ENCODE data around the gene RAB26.
A peak's percentile ranks its signal among the peaks of the same experiment; 100 is the strongest.

RAB26 gene

GRCh38 chr16:2142942-2143877, 5.2 kb upstream of the RAB26 start:
- no peak for DNase-seq (ENCODE audit: low read depth, low spot score)

DNA sequence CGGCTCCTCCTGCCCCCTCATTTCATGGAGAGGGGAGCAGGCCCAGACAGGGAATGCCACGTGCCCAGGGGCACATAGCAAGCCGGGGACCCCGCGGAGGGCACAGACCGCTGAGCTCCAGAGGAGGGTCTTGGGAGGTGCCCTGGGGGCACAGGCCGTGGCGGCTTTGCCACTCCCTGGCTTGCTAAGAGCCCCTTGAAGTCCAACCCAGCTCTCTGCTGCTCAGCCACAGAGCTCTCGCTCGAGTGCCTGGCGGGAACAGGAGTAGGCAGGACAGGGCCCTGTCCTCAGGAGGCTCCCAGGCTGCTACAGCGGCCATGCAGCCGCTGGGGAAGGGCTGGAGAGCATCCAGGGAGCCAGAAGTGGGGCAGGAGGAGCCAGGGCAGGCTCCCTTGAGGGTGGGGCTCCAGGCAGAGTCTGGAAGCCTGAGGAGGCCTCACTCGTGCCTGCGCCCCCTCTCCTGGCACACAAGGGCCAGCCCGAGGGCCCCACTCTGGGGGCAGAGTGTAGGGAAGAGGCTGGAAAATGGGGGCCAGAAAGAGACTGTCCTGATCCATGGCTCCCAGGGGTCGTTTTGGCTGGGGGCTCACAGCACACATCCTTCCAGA, 4.4 kb upstream of the RAB26 start:
- no peak for DNase-seq (ENCODE audit: low read depth, low spot score)

- DNase-seq (ENCODE audit: low read depth, low spot score): no peak
Observed at GRCh38 chr16:2145843-2146242, 2.6 kb upstream of the RAB26 start.

DNA sequence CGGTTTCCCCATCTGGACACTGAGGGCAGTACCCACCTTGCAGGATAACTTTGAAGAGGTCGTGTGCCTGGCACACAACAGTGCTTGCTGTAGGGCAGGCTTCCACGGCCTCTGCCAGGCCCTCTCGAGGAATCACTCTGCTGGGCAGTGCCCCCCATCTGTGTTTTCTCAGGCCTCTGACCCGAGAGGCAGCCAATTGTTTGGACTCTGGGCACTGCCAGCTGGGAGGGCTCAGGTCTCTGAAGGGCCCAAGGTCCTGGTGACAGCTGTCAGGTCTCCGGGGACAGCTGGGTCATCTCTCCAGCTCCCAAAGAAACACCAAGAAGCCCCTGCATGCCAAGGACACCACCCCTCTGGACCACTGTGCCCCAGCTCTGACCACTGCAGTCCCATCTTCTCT, 1.0 kb upstream of the RAB26 start:
- DNase-seq (ENCODE audit: low read depth, low spot score): no peak

GRCh38 chr16:2148714-2149629, 547 bp downstream of the RAB26 start:
- no peak for DNase-seq (ENCODE audit: low read depth, low spot score)

- DNase-seq (ENCODE audit: low read depth, low spot score): no peak
Observed at GRCh38 chr16:2149630-2150417, 1.4 kb downstream of the RAB26 start.

DNA sequence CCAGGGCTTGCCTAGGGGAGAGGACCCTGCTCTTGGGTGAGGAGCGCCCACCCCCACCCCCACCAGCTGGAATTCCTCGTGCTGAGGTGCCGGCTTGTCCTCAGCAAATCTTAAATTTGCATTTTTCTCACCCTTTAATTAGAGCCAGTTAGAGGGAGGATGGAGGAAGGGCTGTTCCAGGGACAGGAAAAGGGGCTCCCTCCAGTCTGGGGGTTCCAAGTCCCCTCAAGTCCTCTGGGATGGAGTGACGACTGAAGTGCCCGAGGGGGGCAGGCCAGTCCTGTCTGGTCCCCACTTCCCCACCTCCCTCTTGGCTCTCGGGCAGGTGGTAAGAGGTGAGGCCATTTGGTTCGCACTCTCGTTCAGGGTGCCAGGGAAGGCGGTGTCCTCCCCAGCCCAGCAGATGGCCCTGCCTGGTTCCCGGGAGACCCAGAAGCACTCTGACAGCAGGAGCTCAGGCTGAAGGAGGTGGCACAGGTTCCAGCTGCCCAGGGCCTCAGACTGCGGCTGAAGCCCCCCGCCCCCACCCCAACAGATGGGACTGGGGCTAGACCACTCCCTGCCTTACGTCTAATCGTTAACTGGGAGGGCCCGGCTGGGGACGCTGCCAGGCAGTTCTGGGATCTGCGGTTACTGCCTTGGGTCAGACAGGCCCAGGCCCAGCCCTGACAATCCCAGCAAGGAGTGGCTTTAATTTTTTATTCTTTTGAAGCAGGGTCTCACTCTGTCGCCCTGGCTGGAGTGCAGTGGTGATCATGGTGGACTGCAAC, 2.2 kb downstream of the RAB26 start:
- no peak for DNase-seq (ENCODE audit: low read depth, low spot score)

DNA sequence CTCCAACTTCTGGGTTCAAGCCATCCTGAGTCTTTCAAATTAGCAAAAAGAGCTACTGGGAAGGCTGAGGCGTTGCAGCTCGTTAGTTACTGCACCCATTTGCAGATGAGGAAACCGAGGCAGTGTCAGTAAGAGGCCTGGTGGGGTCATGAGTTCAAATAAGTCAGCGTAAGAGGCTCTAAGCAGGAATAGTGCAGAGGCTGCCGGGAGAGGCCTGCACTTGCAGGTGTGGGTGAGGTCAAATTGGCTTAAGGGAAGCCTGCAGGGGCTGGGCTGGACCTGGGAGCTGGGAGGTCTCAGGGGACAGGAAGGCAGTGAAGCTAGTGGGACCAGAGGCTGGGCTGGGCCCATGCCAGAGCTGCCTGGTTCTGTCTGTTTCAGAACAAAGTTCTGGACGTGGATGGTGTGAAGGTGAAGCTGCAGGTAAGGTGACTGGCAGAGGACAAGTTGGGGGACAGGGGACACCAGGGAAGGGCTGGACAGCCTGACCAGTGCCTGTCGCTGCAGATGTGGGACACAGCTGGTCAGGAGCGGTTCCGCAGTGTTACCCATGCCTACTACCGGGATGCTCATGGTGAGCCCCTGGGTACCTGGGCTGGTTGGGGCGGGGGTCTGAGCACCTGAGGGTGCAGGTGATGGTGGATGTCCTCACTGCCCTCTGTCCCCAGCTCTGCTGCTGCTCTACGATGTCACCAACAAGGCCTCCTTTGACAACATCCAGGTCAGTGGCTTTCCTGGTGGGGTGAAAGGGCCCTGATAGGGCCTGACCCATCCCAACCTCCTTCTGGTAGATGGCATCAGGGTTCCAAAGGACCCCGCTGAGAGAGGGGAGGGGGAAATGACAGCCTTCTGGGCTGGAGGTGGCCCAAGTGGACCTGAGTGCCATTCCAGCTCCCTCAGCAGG, 3.0 kb downstream of the RAB26 start:
- no peak for DNase-seq (ENCODE audit: low read depth, low spot score)

DNA sequence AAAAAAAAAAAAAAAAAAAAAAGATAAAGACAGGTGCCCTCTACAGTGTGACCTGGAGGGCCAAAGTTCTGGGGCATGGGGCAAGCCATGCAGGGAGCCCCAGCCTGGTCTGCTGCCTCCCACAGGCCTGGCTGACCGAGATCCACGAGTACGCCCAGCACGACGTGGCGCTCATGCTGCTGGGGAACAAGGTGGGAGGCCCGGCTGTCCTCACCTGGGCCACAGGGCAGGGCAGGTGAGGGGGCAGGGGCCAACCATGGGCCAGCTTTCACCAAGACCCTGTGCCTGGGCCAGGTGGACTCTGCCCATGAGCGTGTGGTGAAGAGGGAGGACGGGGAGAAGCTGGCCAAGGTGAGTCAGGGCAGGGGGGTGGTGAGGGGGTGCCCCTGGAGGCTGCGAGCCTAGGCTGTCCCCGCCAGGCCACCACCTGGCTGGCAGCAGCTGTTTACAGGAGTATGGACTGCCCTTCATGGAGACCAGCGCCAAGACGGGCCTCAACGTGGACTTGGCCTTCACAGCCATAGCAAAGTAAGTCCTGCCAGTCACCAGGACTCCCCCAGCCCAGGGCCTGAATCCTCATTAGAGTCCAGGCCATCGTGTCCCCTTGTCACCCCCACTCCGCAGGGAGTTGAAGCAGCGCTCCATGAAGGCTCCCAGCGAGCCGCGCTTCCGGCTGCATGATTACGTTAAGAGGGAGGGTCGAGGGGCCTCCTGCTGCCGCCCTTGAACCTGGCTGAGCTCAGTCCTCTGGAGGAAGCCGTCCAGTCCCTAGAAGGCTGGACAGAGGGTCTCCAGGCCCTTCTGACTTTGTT, 4.5 kb downstream of the RAB26 start:
- no peak for DNase-seq (ENCODE audit: low read depth, low spot score)

DNA sequence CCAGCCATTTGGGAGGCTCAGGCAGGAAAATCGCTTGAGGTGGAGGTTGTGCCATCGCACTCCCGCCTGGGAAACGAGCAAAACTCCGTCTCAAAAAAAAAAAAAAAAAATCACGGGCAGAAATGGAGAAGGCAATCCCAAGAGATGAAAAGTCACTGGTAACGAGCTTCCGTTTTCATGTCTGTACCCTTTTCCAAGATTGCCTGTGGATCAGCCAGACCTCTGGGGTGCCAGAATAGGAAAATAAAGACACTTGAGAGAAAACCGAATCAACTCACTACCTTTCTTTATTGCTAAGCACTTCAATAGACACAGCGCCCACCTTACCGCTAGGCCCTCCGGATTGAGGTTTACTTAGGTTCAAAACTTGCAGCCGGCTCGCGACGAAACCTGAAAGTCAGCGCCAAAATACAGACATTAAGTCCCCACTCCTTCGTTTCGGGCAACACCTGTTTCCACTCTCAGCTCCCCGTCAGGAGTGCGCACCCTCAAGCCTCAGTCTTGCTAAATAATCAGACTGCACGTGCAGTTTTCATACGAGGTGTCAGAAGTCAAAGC, 6.2 kb downstream of the RAB26 start:
- no peak for DNase-seq (ENCODE audit: low read depth, low spot score)

DNA sequence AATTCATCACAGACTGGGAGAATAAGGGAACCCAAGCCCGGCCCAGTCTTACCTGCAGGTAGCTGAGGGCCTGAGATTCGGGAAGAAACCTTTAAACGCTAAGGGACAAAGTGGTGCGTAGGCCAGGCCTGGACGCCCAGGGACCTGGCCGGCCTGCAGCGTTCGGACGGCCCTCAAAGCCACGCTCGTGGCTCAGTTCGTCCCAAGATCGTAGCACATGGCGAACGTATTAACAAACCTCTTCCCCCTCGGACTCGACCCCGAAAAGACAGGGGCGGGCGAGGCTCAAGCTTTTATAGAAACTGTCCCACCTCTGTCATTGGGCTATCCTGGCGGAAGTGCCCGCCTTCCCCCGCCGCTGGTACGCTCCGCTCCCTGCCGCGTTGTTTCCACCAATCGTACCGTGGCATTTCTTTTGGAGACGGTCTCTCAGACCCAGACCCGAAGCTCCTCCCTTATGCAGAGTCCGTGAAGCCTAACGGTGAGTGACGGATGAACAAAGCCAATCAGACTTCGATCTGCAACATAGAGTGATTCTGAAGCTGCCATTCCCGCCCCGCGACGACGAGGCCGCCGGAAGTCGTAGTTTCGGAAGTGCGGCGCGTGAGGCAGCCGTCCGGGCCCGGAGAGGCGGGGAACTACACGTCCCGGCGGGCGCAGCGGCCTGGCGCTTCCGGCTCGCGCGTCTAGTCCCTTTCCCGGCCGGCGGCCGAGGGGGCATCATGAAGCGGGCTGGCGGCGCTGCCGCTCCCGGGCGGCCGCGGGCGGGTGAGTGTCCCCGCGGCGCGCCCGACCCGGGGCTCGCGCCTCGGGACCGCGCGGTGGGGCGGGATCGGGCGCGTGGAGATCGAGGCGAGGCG, 6.9 kb downstream of the RAB26 start, which contains the start of gene TRAF7:
Gene TRAF7, plus strand, starts transcription at position 692 of the 860 bp plus-strand sequence. CDS start 8,139 bp downstream, outside the sequence.
- peak; percentile 95 for DNase-seq (ENCODE audit: low read depth, low spot score)

DNA sequence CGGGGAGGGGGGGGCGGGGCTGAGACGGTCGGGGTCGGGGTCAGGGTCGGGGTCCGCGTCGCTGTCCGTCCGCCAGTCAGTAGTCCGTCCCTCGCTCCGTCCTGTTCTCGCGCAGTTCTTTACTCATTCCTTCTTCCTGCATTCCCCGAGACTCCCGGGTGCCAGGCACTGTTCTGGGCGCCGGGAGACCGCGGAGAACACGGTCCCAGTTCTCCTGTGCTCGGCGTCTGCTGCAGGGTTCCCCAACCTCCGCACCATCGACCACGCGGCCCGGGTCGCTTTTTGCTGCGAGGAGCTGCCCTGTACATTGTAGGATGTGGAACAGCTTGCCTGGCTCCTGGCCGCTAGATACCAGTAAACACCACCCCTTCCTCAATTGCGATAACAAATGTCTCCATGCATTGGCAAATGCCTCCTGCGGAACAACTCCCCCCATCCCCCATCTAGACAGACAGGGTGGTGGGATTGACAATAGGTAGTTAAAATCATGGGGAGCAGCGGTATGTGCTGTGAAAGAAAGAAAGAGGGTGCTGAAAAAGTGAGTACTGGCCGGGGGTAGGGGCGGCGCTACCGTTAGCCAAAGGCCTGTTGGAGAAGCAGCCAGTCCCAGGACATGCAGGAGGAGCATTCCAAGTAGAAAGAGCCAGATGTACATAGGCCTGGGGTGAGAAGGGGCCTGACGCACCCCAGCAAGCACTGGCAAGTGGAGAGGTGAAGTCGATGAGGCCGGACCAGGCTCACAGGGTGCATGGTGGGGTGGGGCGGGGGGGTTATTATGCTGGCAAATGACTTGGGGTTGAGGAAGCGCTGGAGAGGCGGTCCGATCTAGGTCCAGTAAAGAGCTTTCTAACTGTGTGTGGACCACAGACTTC, 7.8 kb downstream of the RAB26 start:
- no peak for DNase-seq (ENCODE audit: low read depth, low spot score)

DNA sequence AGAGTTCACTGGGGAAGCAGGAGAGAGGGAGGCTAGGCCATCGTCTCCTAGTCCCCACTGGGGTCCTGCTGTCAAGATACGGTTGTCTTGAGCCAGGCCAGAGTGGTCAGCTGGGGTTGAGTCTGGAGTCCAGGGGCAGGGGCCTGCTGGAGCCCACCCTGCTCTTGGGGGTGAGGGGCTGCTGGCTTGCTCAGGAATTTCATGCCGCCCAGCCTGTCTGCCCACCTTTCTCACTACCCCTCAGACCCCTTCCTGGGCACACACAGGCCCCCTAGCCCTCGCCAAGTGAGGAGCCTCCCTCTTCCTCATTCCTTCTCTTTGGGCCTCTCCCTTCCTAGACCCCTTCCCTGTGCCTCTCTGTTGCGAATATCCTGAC, 8.4 kb downstream of the RAB26 start:
- DNase-seq (ENCODE audit: low read depth, low spot score): no peak

GRCh38 chr16:2157480-2158261, 9.2 kb downstream of the RAB26 start:
- no peak for DNase-seq (ENCODE audit: low read depth, low spot score)

DNA sequence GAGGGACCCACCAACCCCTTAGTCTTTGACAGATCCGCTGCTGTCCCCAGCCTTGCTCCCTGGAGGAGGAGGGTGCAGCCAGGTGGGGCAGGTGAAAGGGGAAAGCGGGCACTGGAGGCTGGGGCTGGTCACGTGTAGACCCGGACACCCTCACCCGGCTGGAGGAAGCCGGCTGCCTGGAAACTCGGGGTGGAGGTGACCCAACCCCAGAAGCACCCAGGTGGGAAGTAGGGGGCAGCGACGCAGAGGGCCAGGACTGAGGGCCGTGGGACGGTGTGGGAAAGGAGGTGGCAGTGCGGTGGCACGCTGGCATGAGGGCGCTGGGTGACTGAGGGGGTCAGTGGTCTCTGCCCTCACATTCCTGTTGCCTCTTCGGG, 9.8 kb downstream of the RAB26 start:
- DNase-seq (ENCODE audit: low read depth, low spot score): no peak

Data from activated naive CD8-positive, alpha-beta T cell treated with anti-CD3 and anti-CD28 coated beads, Interleukin-2, amount 50 U/mL, for 16 hours (primary cell).